ENCODE measurements around the gene TNFSF18. TPM values are rescaled to one million over a fixed set of nuclear protein-coding genes. Genes with fewer than 3 reads are reported as not detected.

Gene TNFSF18
- total RNA-seq, 1 donor from 2014 or later, result not detected

Other genes starting within 250 kb of the TNFSF18 start
- 0.34 TPM for gene TNFSF4, start 156.4 kb upstream of the TNFSF18 start, total RNA-seq (ENCODE audit: unreplicated experiment)